A673 (cell line): Measurements from ENCODE around the gene LGR6.

Experiments used
- CTCF ChIP-seq: fragments of 300-800, 200-600 bp; sonication (generic); conservative IDR thresholded peaks from 2 replicates; pipeline ENCODE4 v1.5.1; 2017; ENCODE audit warnings: low read depth, mild to moderate bottlenecking, antibody characterized with exemption, low read length, moderate library complexity, mixed read lengths
- EZH2 ChIP-seq: fragments of 200-600 bp; sonication (generic); IDR thresholded peaks from 2 replicates; pipeline ENCODE4 v1.6.1; 2017; ENCODE audit warnings: borderline replicate concordance, low read depth, mild to moderate bottlenecking, mixed read lengths, antibody characterized with exemption, low read length; ENCODE audit not compliant: poor library complexity, severe bottlenecking

GRCh38 chr1:202146993-202147392, 46.6 kb upstream of the LGR6 start:
- no peak for TF ChIP-seq CTCF
- TF ChIP-seq EZH2 = no peak
